GM19397 (cell line): ENCODE data around the gene RPP14.

Source experiments
- ATAC-seq: cut with Tn5 transposase; IDR thresholded peaks from one replicate; pipeline ENCODE4 v1.9.1; 2021; ENCODE audit warnings: mild to moderate bottlenecking, moderate library complexity; ENCODE audit not compliant: unreplicated experiment

Gene RPP14

GRCh38 chr3:58353722-58354553 is 47.9 kb downstream of the RPP14 start:
- ATAC-seq, result no peak

- ATAC-seq, result peak; percentile 56
Measured at GRCh38 chr3:58355179-58355578, 49.1 kb downstream of the RPP14 start.

GRCh38 chr3:58356054-58356453 is 50.0 kb downstream of the RPP14 start:
- ATAC-seq, result no peak

- ATAC-seq, result no peak
Measured at GRCh38 chr3:58357402-58357801, 51.4 kb downstream of the RPP14 start.

GRCh38 chr3:58358092-58358491 is 52.0 kb downstream of the RPP14 start:
- ATAC-seq, result no peak

GRCh38 chr3:58358808-58359207 is 52.8 kb downstream of the RPP14 start:
- ATAC-seq, result no peak

GRCh38 chr3:58359621-58360020 is 53.6 kb downstream of the RPP14 start:
- ATAC-seq, result no peak

- ATAC-seq, result no peak
Measured at GRCh38 chr3:58361866-58362265, 55.8 kb downstream of the RPP14 start.

- no peak for ATAC-seq
Measured at GRCh38 chr3:58366699-58367098, 60.7 kb downstream of the RPP14 start.

GRCh38 chr3:58369038-58369437 is 63.0 kb downstream of the RPP14 start:
- no peak for ATAC-seq
